ENCODE results near the gene SLC6A8.

The SLC6A8 gene

DNA sequence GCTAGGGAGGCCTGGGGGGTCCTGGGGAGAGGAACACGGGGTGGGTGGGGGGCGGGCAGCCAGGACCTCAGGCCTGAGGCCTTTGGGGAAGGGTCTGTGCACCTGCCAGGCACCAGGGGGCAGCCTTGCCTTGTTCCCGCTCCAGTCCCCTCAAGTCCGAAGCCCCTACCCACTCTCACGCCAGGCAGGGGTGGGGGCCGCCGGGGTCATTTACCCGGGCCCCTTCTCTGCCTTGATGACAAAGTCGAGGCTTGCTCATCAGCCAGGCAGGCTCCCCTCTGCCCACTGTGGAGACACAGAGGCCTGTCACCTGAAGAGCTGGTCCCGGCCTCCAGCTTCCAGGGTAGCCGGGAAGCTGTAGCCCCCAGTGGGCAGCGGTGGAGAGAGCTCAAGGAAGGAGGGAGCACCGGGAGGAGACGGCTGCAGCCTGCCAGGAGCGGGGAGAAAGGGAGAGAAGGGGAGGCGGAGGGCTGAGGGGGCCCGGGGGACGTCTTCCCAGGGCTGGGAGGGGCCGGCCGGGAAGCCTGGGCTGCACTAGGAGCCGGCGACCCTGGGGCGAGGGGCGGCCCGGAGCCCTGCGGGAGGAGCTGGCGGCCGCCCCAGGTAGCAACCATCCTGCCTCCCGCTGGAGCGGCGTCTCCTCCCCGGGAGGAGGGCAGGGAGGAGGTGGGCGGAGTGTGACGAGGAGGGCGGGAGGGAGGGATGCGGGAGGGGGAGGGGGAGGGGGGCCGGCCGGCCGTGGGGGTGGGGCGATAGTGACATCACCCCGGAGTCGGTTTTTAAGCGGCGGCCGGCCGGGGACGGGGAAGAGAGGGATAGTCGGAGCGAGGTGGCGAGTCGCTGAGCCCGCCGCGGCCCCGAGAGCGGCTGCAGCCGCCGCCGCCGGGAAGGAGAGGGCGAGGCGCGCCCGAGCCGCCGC, at the start of gene SLC6A8:
TSS of gene SLC6A8 (plus strand) at position 806 of the 919 bp plus-strand sequence. CDS start 649 bp downstream, outside the sequence.
- peak; percentile 71 for DNase-seq (ENCODE audit: low spot score)
- POLR2A ChIA-PET (ENCODE audit: low non-redundant PET) = no interaction called here
- TF ChIP-seq, protein P1, sequence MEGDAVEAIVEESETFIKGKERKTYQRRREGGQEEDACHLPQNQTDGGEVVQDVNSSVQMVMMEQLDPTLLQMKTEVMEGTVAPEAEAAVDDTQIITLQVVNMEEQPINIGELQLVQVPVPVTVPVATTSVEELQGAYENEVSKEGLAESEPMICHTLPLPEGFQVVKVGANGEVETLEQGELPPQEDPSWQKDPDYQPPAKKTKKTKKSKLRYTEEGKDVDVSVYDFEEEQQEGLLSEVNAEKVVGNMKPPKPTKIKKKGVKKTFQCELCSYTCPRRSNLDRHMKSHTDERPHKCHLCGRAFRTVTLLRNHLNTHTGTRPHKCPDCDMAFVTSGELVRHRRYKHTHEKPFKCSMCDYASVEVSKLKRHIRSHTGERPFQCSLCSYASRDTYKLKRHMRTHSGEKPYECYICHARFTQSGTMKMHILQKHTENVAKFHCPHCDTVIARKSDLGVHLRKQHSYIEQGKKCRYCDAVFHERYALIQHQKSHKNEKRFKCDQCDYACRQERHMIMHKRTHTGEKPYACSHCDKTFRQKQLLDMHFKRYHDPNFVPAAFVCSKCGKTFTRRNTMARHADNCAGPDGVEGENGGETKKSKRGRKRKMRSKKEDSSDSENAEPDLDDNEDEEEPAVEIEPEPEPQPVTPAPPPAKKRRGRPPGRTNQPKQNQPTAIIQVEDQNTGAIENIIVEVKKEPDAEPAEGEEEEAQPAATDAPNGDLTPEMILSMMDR (conservative IDR thresholded peaks at IDR 0.05; ENCODE audit: low read depth) = no peak
- peak within 1 kb of the TSS; percentile 77 for H3K27ac ChIP-seq
- CTCF ChIA-PET = no interaction called here

DNA sequence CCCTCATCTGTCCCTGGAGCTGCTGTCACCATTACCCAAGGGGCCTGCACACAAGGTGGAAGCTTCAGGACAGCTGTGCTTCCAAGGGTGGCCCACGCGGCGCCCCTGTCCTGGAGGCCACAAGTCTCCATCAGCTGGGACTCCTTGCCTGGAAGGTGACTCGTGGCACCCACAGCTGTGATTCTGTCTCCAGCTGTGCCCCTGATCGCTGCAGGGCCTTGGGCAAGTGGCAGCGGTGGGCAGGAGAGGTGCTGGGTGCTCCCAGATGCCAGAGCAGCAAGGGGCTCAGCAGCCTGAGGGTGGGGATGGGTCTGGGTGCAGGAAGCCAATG, 49.7 kb upstream of the SLC6A8 start:
- no peak overlapping the region for H3K27ac ChIP-seq
- DNase-seq (ENCODE audit: low spot score) = no peak
- ChIA-PET CTCF (no interaction called here), POLR2A (ENCODE audit: low non-redundant PET) (no interaction called here)
- TF ChIP-seq, protein P1 (conservative IDR thresholded peaks at IDR 0.05; ENCODE audit: low read depth) = no peak

DNA sequence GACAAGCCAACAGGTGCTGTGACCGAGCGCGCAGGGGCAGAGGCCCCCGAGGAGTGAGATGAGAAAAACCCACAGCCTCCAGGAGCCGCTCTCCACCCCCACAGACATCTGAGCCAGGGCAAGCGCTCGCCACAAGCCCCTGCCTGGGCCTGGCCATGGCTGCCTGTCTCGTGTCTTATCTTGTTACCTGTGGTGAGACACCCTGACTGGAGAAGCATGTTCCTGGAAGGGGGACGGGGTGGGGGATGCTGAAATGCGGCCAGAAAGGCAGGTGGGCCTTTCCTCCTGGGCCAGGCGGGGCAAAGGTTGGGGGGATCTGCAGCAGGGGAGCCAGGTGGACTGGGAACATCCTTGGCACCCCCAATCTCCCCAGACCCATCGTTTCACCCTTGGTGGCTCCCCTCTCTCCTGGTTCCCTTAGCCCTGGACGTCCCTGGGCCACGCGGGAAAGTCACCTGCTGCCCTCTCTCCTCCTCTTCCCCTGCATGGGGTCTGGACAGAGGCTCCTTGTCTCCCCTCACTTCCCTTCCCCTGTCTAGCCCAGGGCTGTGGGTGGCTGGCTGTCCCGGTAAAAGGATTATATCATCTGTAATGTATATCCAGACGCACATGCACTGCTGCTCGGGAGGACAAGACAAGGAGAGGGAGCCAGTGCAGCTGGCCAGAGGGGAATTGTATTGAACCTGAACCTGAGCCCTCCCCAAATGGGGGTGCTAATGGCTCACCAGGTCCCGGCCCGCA, 49.1 kb upstream of the SLC6A8 start:
- H3K27ac ChIP-seq = no peak overlapping the region
- TF ChIP-seq, protein P1 (conservative IDR thresholded peaks at IDR 0.05; ENCODE audit: low read depth) = no peak
- no peak for DNase-seq (ENCODE audit: low spot score)
- ChIA-PET POLR2A (ENCODE audit: low non-redundant PET) (no interaction called here), CTCF (no interaction called here)

DNA sequence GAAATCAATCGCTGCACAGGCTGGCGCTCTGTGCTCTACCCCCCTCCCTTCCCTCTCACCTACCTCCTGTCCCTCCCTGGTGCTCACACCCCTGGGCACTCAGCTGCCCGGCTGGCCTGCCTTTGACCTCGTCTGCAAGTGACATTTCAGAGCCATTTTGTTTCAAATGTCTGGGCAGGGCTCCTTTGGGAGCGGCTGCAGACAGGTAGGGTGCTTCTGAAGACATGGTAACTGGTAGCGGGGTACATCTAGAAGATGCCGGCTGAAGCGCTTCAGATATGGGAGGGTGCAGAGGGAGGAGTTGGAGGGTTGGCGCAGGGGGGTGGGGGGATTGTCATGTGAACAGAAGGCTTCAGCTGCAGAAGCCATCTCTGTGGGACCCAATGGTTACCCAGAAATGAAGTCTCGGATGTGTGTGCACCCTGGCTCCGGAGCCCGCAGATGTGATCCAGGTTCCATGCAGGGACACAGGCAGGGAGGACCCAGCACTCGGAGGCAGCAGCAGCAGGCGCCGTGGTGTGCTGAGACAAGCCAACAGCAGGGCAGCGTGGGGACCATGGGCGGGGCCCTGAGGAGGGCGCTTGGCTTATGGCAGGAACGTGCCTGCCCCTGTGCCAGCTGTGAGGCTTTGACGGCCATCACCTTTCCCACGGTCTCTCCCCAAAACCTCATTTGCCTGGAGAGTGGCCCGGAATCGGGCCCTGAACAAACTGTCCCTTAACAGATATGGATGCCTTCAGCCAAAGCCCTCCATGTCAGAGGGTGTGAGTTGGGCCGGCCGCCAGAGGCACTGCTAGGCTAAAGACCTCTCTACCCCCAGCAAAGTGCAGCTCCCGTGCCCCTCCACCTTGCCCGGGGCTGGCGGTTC, 48.3 kb upstream of the SLC6A8 start:
- ChIA-PET CTCF (no interaction called here), POLR2A (ENCODE audit: low non-redundant PET) (no interaction called here)
- no peak overlapping the region for H3K27ac ChIP-seq
- no peak for DNase-seq (ENCODE audit: low spot score)
- TF ChIP-seq, protein P1 (conservative IDR thresholded peaks at IDR 0.05; ENCODE audit: low read depth) = no peak

DNA sequence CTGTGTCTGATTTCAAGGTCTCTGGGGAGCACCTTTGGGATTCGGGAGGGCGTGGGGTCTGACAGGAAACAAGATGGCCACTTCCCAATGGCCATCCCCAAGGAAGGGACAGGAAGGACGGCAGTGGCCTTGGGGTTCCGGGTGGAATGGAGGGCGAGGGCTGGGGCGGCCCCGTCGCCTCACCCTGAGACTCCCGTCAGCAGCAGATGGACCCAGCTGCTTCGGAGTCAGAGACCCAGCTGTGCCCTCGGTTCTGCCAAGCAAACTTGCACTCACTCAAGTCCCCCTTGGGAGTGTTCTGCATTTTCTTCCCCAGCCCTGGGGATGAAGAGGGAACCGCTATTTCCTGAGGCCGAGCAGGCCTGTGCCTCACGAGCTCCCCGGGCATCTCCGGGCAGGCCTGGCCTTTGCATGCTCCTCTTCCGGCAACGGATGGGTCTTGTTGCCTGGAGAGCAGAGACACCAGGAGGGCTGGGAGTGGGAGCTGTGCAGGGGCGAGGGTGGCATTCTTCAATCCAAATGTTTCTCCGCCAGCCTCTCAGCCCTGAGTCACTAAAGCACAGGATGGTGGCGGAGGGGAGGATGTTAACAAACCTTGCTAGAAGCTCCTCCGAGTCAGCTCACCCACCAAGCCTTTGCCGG, 47.6 kb upstream of the SLC6A8 start:
- CTCF ChIA-PET = interaction anchor here (0.6 kb wide), 1 partner anchor 211 kb away, joined by 3 read pairs; no protein-coding TSS in a partner anchor
- DNase-seq (ENCODE audit: low spot score) = no peak
- TF ChIP-seq, protein P1 (conservative IDR thresholded peaks at IDR 0.05; ENCODE audit: low read depth) = no peak
- POLR2A ChIA-PET (ENCODE audit: low non-redundant PET) = no interaction called here
- H3K27ac ChIP-seq = no peak overlapping the region
